Karpas-422 (cell line): Measurements from ENCODE around the gene TMEM44. TPM values are rescaled to one million over a fixed set of nuclear protein-coding genes. Genes with fewer than 3 reads are reported as not detected.

ENCODE experiments used
- DNase-seq: peaks from one replicate; pipeline ENCODE4 v3.0.0-alpha.2; 2015
- H2AFZ ChIP-seq: fragments of 200-600 bp; sonication (generic); 2 replicates; pipeline ENCODE4 v1.6.1; 2014; ENCODE audit warnings: antibody characterized with exemption, low read length, mixed read lengths
- H3K27ac ChIP-seq: fragments of 200-600 bp; sonication (generic); 2 replicates; pipeline ENCODE4 v1.5.1; 2014; ENCODE audit warnings: mild to moderate bottlenecking, low read length, moderate library complexity
- H3K27me3 ChIP-seq: fragments of 200-600 bp; sonication (generic); 2 replicates; pipeline ENCODE4 v1.6.1; 2014; ENCODE audit warnings: low read length, mixed read lengths
- H3K36me3 ChIP-seq: fragments of 200-600 bp; sonication (generic); 2 replicates; pipeline ENCODE4 v1.6.1; 2014; ENCODE audit warnings: low read length, mixed read lengths; ENCODE audit not compliant: insufficient read depth
- H3K4me1 ChIP-seq: fragments of 200-600 bp; sonication (generic); 2 replicates; pipeline ENCODE4 v1.6.1; 2014; ENCODE audit warnings: mild to moderate bottlenecking, low read length, mixed read lengths
- H3K4me2 ChIP-seq: fragments of 200-600 bp; sonication (generic); 2 replicates; pipeline ENCODE4 v1.6.1; 2014; ENCODE audit warnings: low read length, low read depth, mild to moderate bottlenecking; ENCODE audit not compliant: poor library complexity, severe bottlenecking
- H3K4me3 ChIP-seq: fragments of 200-600 bp; sonication (generic); 2 replicates; pipeline ENCODE4 v1.5.1; 2014; ENCODE audit warnings: mild to moderate bottlenecking, antibody characterized with exemption, low read length, mixed read lengths
- H3K79me2 ChIP-seq: fragments of 200-600 bp; sonication (generic); 2 replicates; pipeline ENCODE4 v1.6.1; 2014; ENCODE audit warnings: mild to moderate bottlenecking, low read length, mixed read lengths
- H3K9ac ChIP-seq: fragments of 200-600 bp; sonication (generic); 2 replicates; pipeline ENCODE4 v1.6.0; 2014; ENCODE audit warnings: low read length
- H3K9me2 ChIP-seq: fragments of 200-600 bp; sonication (generic), shearing (Covaris generic); replicated peaks from 2 replicates; pipeline ENCODE4 v1.6.0; 2014; ENCODE audit warnings: mild to moderate bottlenecking, low read length, moderate library complexity; ENCODE audit not compliant: insufficient read depth
- H3K9me3 ChIP-seq: fragments of 300-700, 200-600 bp; sonication (generic); 2 replicates; pipeline ENCODE4 v1.6.1; 2014; ENCODE audit warnings: low read length, mixed read lengths
- H4K20me1 ChIP-seq: fragments of 200-600 bp; sonication (generic); 2 replicates; pipeline ENCODE4 v1.6.1; 2014; ENCODE audit warnings: mild to moderate bottlenecking, antibody characterized with exemption, low read length, low read depth; ENCODE audit not compliant: insufficient read depth
- total RNA-seq: library from RNA; depleted of rRNA; stranded (reverse); fragments of >200 nt; shearing (Covaris generic); gene quantifications from 2 replicates; pipeline ENCODE4 v1.2.3, GENCODE V29; 2014; ENCODE audit warnings: low replicate concordance; rRNA removed

Gene TMEM44
- total RNA-seq = 10.9 and 36.9 TPM in 2 replicates

- Histone ChIP-seq H2AFZ (peak within 1 kb of the TSS; percentile 78), H3K36me3 (peaks cover 14% of the 10 kb centered on the region), H4K20me1 (no peaks in the 10 kb centered on the region), H3K9ac (peak within 1 kb of the TSS; percentile 89), H3K27me3 (no peaks in the 10 kb centered on the region), H3K79me2 (peaks cover 22% of the 10 kb centered on the region), H3K9me3 (peaks cover 4% of the 10 kb centered on the region; the same call in 1 of the 2 replicates), H3K4me3 (peak within 1 kb of the TSS; percentile 74), H3K4me2 (peak within 1 kb of the TSS; percentile 94), H3K9me2 (no peaks in the 10 kb centered on the region), H3K4me1 (peaks cover 12% of the 10 kb centered on the region), H3K27ac (peak within 1 kb of the TSS; percentile 27)
- peak; percentile 95 for DNase-seq
Observed at GRCh38 chr3:194633349-194634004, at the start of gene TMEM44. Gene TMEM44 (minus strand): TSS chr3:194633419. CDS start chr3:194633215, 204 bp downstream.

- Histone ChIP-seq H3K27me3 (no peaks in the 10 kb centered on the region), H3K79me2 (peaks cover 17% of the 10 kb centered on the region), H3K4me1 (peaks cover 27% of the 10 kb centered on the region), H2AFZ (no peak overlapping the region), H3K9me3 (no peaks in the 10 kb centered on the region), H3K9ac (no peak overlapping the region), H3K9me2 (no peaks in the 10 kb centered on the region), H4K20me1 (peaks cover 11% of the 10 kb centered on the region), H3K4me2 (no peak overlapping the region), H3K4me3 (no peak overlapping the region), H3K27ac (no peak overlapping the region), H3K36me3 (no peaks in the 10 kb centered on the region)
- peak; percentile 95 for DNase-seq
Observed at GRCh38 chr3:194682694-194683310, 49.6 kb upstream of the TMEM44 start.

- Histone ChIP-seq H3K9me2 (no peaks in the 10 kb centered on the region), H3K4me3 (no peak overlapping the region), H3K36me3 (no peaks in the 10 kb centered on the region), H3K4me1 (peaks cover 22% of the 10 kb centered on the region), H4K20me1 (peaks cover 11% of the 10 kb centered on the region), H3K27me3 (no peaks in the 10 kb centered on the region), H3K4me2 (no peak overlapping the region), H3K27ac (no peak overlapping the region), H3K9me3 (no peaks in the 10 kb centered on the region), H3K9ac (no peak overlapping the region), H3K79me2 (peaks cover 13% of the 10 kb centered on the region), H2AFZ (no peak overlapping the region)
- DNase-seq = no peak
Observed at GRCh38 chr3:194682189-194682693, 49.0 kb upstream of the TMEM44 start.

GRCh38 chr3:194680888-194681615, 47.8 kb upstream of the TMEM44 start:
- no peak overlapping the region for H2AFZ ChIP-seq
- H3K9ac ChIP-seq = no peak overlapping the region
- H3K4me2 ChIP-seq = no peak overlapping the region
- H3K9me3 ChIP-seq = no peaks in the 10 kb centered on the region
- H4K20me1 ChIP-seq = peaks cover 2% of the 10 kb centered on the region
- no peak for DNase-seq
- H3K4me3 ChIP-seq = no peak overlapping the region
- H3K36me3 ChIP-seq = no peaks in the 10 kb centered on the region
- peaks cover 17% of the 10 kb centered on the region for H3K4me1 ChIP-seq
- peaks cover 1% of the 10 kb centered on the region for H3K79me2 ChIP-seq
- no peaks in the 10 kb centered on the region for H3K27me3 ChIP-seq
- no peaks in the 10 kb centered on the region for H3K9me2 ChIP-seq
- no peak overlapping the region for H3K27ac ChIP-seq

GRCh38 chr3:194676471-194676870, 43.3 kb upstream of the TMEM44 start:
- no peaks in the 10 kb centered on the region for H3K9me2 ChIP-seq
- no peaks in the 10 kb centered on the region for H3K27me3 ChIP-seq
- no peak overlapping the region for H3K4me2 ChIP-seq
- H3K79me2 ChIP-seq = peaks cover 6% of the 10 kb centered on the region
- no peak overlapping the region for H3K27ac ChIP-seq
- no peaks in the 10 kb centered on the region for H3K36me3 ChIP-seq
- H4K20me1 ChIP-seq = no peaks in the 10 kb centered on the region; the same call in 1 of the 2 replicates
- no peak overlapping the region for H3K9ac ChIP-seq
- no peak overlapping the region for H3K4me3 ChIP-seq
- no peaks in the 10 kb centered on the region for H3K9me3 ChIP-seq
- no peak overlapping the region for H2AFZ ChIP-seq
- H3K4me1 ChIP-seq = peaks cover 19% of the 10 kb centered on the region
- no peak for DNase-seq

- H3K9me2 ChIP-seq = no peaks in the 10 kb centered on the region
- peak overlapping the region; percentile 31 for H3K9ac ChIP-seq
- peaks cover 7% of the 10 kb centered on the region; the same call in 1 of the 2 replicates for H4K20me1 ChIP-seq
- H3K27me3 ChIP-seq = no peaks in the 10 kb centered on the region
- peaks cover 26% of the 10 kb centered on the region for H3K4me1 ChIP-seq
- H3K4me2 ChIP-seq = peak overlapping the region; percentile 40
- H3K4me3 ChIP-seq = peak overlapping the region; percentile 5; the same call in 1 of the 2 replicates
- no peak overlapping the region for H3K27ac ChIP-seq
- H3K36me3 ChIP-seq = no peaks in the 10 kb centered on the region
- DNase-seq = no peak
- H2AFZ ChIP-seq = peak overlapping the region; percentile 78
- peaks cover 14% of the 10 kb centered on the region for H3K79me2 ChIP-seq
- no peaks in the 10 kb centered on the region for H3K9me3 ChIP-seq
Observed at GRCh38 chr3:194675680-194676079, 42.5 kb upstream of the TMEM44 start.

GRCh38 chr3:194675081-194675640, 41.9 kb upstream of the TMEM44 start:
- H2AFZ ChIP-seq = peak overlapping the region; percentile 78

More at GRCh38 chr3:194675081-194675640, 41.9 kb upstream of the TMEM44 start:
- peak overlapping the region; percentile 31 for H3K9ac ChIP-seq
- peaks cover 8% of the 10 kb centered on the region; the same call in 1 of the 2 replicates for H4K20me1 ChIP-seq
- no peaks in the 10 kb centered on the region for H3K36me3 ChIP-seq
- H3K27me3 ChIP-seq = no peaks in the 10 kb centered on the region
- no peaks in the 10 kb centered on the region for H3K9me3 ChIP-seq
- no peak for DNase-seq
- H3K9me2 ChIP-seq = no peaks in the 10 kb centered on the region
- peaks cover 19% of the 10 kb centered on the region for H3K79me2 ChIP-seq
- peak overlapping the region; percentile 5; the same call in 1 of the 2 replicates for H3K4me3 ChIP-seq
- peak overlapping the region; percentile 40 for H3K4me2 ChIP-seq
- no peak overlapping the region for H3K27ac ChIP-seq
- H3K4me1 ChIP-seq = peaks cover 31% of the 10 kb centered on the region
